Measurements from ENCODE around the gene CHRNB1. TPM values are rescaled to one million over a fixed set of nuclear protein-coding genes. Genes with fewer than 3 reads are reported as not detected.
A peak's percentile ranks its signal among the peaks of the same experiment; 100 is the strongest.
"Not testable (repeated sequence)": the region's sequence is repeated elsewhere in the genome, so short reads cannot be mapped to it uniquely, and the experiment has no call there.

Gene CHRNB1
- total and polyA plus RNA-seq, 2 donors (not counting 1 experiment from before 2014, with no cell fraction given), result 6.2 to 7.2 TPM

- Mint-ChIP-seq H3K9me3 (ENCODE audit: insufficient read depth) (no peaks in the 10 kb centered on the region), H3K27me3 (no peaks in the 10 kb centered on the region), H3K27ac (peak overlapping the region; percentile 15), H3K4me3 (no peak overlapping the region), H3K4me1 (peaks cover 40% of the 10 kb centered on the region)
- H3K4me3 ChIP-seq (ENCODE audit: control extremely low read depth in 1 of 5, extremely low read depth in 1 of 5, insufficient read depth in 1 of 5, low read depth in 2 of 5, low read length in 4 of 5), result no peak overlapping the region
- WGBS (ENCODE audit: insufficient coverage), result 87% methylated on average over 2 of the region's 2 CpGs
- peaks cover 79% of the 10 kb centered on the region for H4K20me1 ChIP-seq (ENCODE audit: control insufficient read depth, insufficient read depth, low read length, poor library complexity, severe bottlenecking)
- ChIA-PET CTCF (interaction anchor here (1.5 kb wide), 1 partner anchor 116 kb away, joined by 4 read pairs; no protein-coding TSS in a partner anchor), POLR2A (interaction anchor here (1.2 kb wide), 1 partner anchor 8 kb away, joined by 5 read pairs; the partner anchor contains the start of gene ZBTB4)
- ATAC-seq (ENCODE audit: low read depth), result no peak
- intact Hi-C loops (cut with micrococcal nuclease), result no loop called here
- no peak for DNase-seq
- H3K36me3 ChIP-seq (replicated peaks in 1 of 2; ENCODE audit: control extremely low read depth in 1 of 2, control insufficient read depth in 1 of 2, extremely low read depth in 1 of 2, insufficient read depth in 2 of 2, low read length in 1 of 2), result peaks cover 0 to 4% of the 10 kb centered on the region in 2 experiments
- H3K79me2 ChIP-seq (ENCODE audit: control insufficient read depth, insufficient read depth, low read length), result peaks cover 76% of the 10 kb centered on the region
- H3K27ac ChIP-seq (ENCODE audit: low read length in 2 of 2), result peak overlapping the region in 1 of 2 donors; percentile 2
- TF ChIP-seq CTCF (IDR thresholded peaks at IDR 0.05) (no peak), EZH2 (IDR thresholded peaks at IDR 0.05; ENCODE audit: borderline replicate concordance, insufficient read depth, low read depth, low read length, poor library complexity, severe bottlenecking) (no peak)
- no peaks in the 10 kb centered on the region for H3K27me3 ChIP-seq (replicated peaks in 1 of 4; ENCODE audit: control extremely low read depth in 1 of 4, control insufficient read depth in 3 of 4, insufficient read depth in 4 of 4, low read length in 3 of 4)
- H3K9me3 ChIP-seq (ENCODE audit: control extremely low read depth in 1 of 3, control insufficient read depth in 2 of 3, insufficient read depth in 1 of 3, low read length in 2 of 3), result no peaks in the 10 kb centered on the region
- H3K4me2 ChIP-seq (replicated peaks; ENCODE audit: low read depth, low read length, poor library complexity, severe bottlenecking), result no peak overlapping the region
- no peak overlapping the region for H3K9ac ChIP-seq (ENCODE audit: low read length)
- no peak overlapping the region for H2AFZ ChIP-seq (ENCODE audit: insufficient read depth, low read depth, low read length, poor library complexity, severe bottlenecking)
- peaks cover 12 to 30% of the 10 kb centered on the region in 2 donors for H3K4me1 ChIP-seq (ENCODE audit: control insufficient read depth in 2 of 2, insufficient read depth in 2 of 2, low read length in 2 of 2)
Measured at GRCh38 chr17:7471729-7472128, 26.9 kb downstream of the CHRNB1 start.

GRCh38 chr17:7474767-7475166 is 29.9 kb downstream of the CHRNB1 start:
- H3K4me2 ChIP-seq (replicated peaks; ENCODE audit: low read depth, low read length, poor library complexity, severe bottlenecking); H3K9me3 ChIP-seq (ENCODE audit: control extremely low read depth in 1 of 3, control insufficient read depth in 2 of 3, insufficient read depth in 1 of 3, low read length in 2 of 3); intact Hi-C loops (cut with micrococcal nuclease); H3K4me3 Mint-ChIP-seq; H3K4me3 ChIP-seq (ENCODE audit: control extremely low read depth in 1 of 5, extremely low read depth in 1 of 5, insufficient read depth in 1 of 5, low read depth in 2 of 5, low read length in 4 of 5); ATAC-seq (ENCODE audit: low read depth); H3K27me3 Mint-ChIP-seq; H3K27ac Mint-ChIP-seq; H2AFZ ChIP-seq (ENCODE audit: insufficient read depth, low read depth, low read length, poor library complexity, severe bottlenecking); H3K27ac ChIP-seq (ENCODE audit: low read length in 2 of 2); H3K36me3 ChIP-seq (replicated peaks in 1 of 2; ENCODE audit: control extremely low read depth in 1 of 2, control insufficient read depth in 1 of 2, extremely low read depth in 1 of 2, insufficient read depth in 2 of 2, low read length in 1 of 2); H3K9me3 Mint-ChIP-seq (ENCODE audit: insufficient read depth); H3K27me3 ChIP-seq (replicated peaks in 1 of 4; ENCODE audit: control extremely low read depth in 1 of 4, control insufficient read depth in 3 of 4, insufficient read depth in 4 of 4, low read length in 3 of 4); H3K9ac ChIP-seq (ENCODE audit: low read length); DNase-seq: not testable (repeated sequence)
- 99% methylated on average over 6 of the region's 8 CpGs for WGBS (ENCODE audit: insufficient coverage)
- CTCF ChIA-PET, result interaction anchor here (2.5 kb wide), 1 partner anchor 38 kb away, joined by 10 read pairs; no protein-coding TSS in a partner anchor
- Histone ChIP-seq H4K20me1 (ENCODE audit: control insufficient read depth, insufficient read depth, low read length, poor library complexity, severe bottlenecking) (peaks cover 74% of the 10 kb centered on the region), H3K4me1 (ENCODE audit: control insufficient read depth in 2 of 2, insufficient read depth in 2 of 2, low read length in 2 of 2) (peaks cover 21 to 40% of the 10 kb centered on the region in 2 donors), H3K79me2 (ENCODE audit: control insufficient read depth, insufficient read depth, low read length) (peaks cover 86% of the 10 kb centered on the region)
- peaks cover 48% of the 10 kb centered on the region for H3K4me1 Mint-ChIP-seq
- POLR2A ChIA-PET, result interaction anchor here (0.7 kb wide), 1 partner anchor 8 kb away, joined by 9 read pairs; no protein-coding TSS in a partner anchor
